ENCODE data around the gene CPT1C.
A peak's percentile ranks its signal among the peaks of the same experiment; 100 is the strongest.

The CPT1C gene

DNA sequence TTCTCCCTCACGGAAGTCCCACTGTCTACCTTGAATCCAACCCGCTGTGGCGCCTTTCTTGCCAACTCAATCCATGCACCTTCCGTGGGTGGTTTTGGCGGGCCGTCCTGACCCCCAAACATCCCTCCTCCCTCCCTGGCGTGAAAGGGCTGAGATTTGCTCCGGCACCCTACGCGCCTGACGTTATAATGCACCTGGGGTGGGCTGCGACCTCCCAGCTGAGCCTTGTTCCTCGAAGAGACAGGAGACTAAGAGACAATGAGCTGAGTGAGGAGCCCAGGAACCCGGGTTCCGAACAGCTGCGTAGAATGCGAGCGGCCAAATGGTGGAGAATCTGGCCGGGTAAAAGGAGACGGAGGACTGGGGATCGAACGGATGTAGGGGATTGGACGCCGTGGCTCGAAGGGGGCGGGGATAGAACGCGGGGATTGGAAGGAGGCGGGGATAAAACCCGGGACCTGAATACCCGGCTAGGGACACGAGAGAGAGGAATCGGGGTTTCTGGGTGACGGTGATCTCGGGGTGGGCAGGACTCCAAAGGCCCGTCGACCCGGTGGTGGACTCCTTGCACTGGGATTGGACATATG is at the start of gene CPT1C:
TSS of gene CPT1C (plus strand) at position 461 of the 587 bp plus-strand sequence. CDS start 1,137 bp downstream, outside the sequence.
- no peak for TF ChIP-seq JUND (IDR thresholded peaks at IDR 0.05; ENCODE audit: low read depth)
- no peak for DNase-seq (ENCODE audit: low read depth in 1 of 2, low spot score in 1 of 2)
- in situ Hi-C loops (cut with HindIII; ENCODE audit: low pct_unique_long_range_greater_than_20kb, low sequenced_read_pairs), result no loop called here

DNA sequence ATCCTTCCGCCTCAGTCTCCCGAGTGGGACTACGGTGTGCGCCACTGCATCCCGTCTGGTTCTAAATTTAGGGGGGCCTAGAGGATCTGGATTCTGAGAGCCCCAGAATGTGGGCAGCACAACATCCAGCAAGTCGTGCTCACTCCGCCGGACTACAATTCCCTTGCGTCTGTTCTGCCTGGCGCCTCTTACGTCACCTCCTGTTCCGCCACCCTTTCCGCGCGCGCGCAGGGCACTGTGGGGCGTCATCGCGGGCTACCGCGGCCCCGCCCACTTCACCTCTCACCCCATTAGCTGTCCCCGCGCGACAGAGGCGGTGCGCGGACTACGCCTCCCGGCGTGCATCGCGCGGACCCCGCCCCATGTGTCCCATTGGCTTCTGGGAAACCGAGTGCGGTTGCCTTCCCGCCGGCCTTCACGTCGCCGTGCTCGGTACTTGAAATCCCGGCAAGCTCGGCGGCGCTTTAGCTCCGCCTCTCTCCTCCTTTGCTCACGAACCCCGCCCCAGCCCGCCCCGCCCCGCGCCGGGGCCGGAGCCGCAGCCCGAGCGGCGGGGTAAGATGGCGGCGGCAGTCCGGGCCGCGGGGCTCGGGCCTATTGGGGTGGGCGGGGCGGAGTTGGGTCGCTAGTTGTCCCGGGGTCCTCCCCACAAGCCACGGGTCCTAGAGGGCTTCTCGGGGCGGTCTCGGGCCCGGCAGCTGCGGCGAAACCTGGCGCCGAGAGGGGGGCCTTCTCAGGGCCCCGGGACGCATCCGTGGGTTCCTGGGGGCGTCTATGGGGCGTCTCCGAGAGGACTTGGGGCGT is 49.0 kb upstream of the CPT1C start, which contains the start of gene SCAF1:
TSS of gene SCAF1 (plus strand) at position 522 of the 804 bp plus-strand sequence. CDS start 2,818 bp downstream, outside the sequence.
- in situ Hi-C loops (cut with HindIII; ENCODE audit: low pct_unique_long_range_greater_than_20kb, low sequenced_read_pairs), result no loop called here
- no peak for TF ChIP-seq JUND (IDR thresholded peaks at IDR 0.05; ENCODE audit: low read depth)
- peak; percentile 82 to 99 for DNase-seq (ENCODE audit: low read depth in 1 of 2, low spot score in 1 of 2)

DNA sequence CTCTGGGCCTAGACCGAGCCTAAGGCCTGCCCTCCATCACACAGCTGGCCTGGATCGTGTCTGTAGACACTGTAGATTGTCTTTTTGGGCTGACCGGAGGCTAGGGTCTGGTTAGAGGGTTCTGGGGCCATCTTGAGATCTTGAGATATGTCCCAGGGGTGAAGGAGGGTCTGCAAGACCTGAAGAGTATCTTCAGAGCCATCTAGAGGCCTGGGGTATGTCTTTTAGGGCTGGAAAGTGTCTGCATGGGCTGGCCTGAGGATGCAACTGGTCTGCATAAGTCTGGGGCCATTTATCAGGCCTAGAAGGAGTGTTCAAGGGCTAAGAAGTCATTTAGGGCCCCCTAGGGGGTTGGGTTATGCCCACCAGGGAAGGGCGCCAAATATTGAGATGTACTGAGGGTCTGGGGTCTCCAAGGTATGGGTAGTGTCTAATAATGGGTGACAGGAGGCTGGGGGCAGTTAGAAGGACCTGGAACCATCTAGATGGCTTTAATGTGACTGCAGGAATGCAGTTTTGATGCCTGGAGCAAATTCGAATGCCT is 48.4 kb upstream of the CPT1C start:
- no peak for DNase-seq (ENCODE audit: low read depth in 1 of 2, low spot score in 1 of 2)
- in situ Hi-C loops (cut with HindIII; ENCODE audit: low pct_unique_long_range_greater_than_20kb, low sequenced_read_pairs), result no loop called here
- TF ChIP-seq JUND (IDR thresholded peaks at IDR 0.05; ENCODE audit: low read depth), result no peak

DNA sequence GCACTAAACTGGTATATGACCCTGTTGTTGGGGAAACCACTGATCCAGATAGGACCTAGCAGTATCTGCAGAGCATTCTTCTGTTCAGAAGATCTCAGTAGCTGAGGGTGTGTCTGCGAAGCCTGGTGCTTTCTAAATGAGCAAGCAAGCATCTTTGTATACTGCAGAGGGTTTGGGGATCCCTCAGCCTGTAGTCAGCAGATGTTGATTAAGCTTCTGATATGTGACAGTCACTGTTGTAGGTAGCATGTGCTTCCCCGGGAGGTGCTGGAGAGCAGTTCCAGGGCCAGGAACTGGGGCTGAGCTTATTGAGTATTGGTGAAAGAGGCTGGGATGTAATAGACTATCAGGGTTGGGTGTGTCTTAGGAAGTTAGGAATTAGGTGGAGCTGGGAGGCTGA is 47.5 kb upstream of the CPT1C start:
- TF ChIP-seq JUND (IDR thresholded peaks at IDR 0.05; ENCODE audit: low read depth), result no peak
- in situ Hi-C loops (cut with HindIII; ENCODE audit: low pct_unique_long_range_greater_than_20kb, low sequenced_read_pairs), result no loop called here
- DNase-seq (ENCODE audit: low read depth in 1 of 2, low spot score in 1 of 2), result no peak

DNA sequence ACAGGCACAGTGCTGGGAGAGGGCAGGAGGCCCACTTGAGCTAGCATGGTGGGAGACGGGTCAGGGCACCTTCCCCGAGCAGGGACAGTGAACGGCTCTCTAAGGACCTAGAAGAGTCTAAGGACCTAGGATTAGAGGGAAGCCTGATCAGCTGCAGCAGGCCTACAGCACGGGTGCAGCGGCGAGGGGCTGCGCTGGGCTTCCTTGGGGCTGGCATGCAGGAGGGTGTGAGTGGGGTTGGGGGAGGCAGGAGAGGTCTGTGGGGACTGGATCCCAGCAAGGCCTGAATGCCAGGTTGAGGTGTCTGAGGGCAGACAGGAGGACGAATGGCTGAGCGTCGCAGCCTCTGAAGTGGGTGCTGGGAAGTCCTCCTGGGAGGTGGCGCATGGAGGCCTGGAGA is 45.3 kb upstream of the CPT1C start:
- DNase-seq (ENCODE audit: low read depth in 1 of 2, low spot score in 1 of 2), result no peak
- TF ChIP-seq JUND (IDR thresholded peaks at IDR 0.05; ENCODE audit: low read depth), result no peak
- in situ Hi-C loops (cut with HindIII; ENCODE audit: low pct_unique_long_range_greater_than_20kb, low sequenced_read_pairs), result no loop called here

DNA sequence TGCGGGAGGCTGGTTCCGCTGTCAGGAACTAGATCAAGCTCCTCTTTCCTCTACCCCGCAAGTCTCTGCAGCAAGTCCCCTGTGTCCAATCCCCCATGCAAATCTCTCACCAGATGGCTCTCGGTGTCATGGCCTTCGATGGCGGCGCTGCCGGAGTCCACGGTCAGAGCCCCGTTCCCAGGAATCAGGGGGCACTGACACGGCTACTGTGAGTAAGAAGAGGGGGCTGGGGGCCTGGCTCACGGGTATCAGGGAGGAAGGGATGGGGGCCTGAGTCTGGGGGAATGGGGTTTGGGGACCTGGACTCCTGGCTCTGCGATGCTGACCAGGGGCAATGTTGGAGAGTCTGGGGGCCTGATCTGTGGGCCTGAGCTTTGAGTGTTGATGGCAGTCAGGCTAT is 44.9 kb upstream of the CPT1C start:
- in situ Hi-C loops (cut with HindIII; ENCODE audit: low pct_unique_long_range_greater_than_20kb, low sequenced_read_pairs), result no loop called here
- TF ChIP-seq JUND (IDR thresholded peaks at IDR 0.05; ENCODE audit: low read depth), result no peak
- DNase-seq (ENCODE audit: low read depth in 1 of 2, low spot score in 1 of 2), result no peak

DNA sequence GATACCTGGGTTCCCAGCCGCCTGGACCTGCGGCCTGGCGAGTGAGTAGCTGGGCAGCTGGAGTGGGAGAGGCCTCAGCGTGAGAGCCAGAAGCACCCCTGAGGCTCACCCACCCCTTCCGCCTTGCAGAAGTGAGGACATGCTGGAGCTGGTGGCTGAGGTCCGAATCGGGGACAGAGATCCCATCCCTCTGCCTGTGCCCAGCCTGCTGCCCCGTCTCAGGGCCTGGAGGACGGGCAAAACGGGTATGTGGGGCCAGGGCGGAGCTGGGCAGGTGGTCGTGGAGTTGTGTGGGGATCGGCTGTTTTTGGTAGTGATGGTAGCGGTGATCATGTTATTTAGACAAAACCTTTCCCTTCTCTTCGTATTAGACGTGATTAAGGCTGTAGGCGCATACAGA is 44.3 kb upstream of the CPT1C start:
- DNase-seq (ENCODE audit: low read depth in 1 of 2, low spot score in 1 of 2), result no peak
- in situ Hi-C loops (cut with HindIII; ENCODE audit: low pct_unique_long_range_greater_than_20kb, low sequenced_read_pairs), result no loop called here
- no peak for TF ChIP-seq JUND (IDR thresholded peaks at IDR 0.05; ENCODE audit: low read depth)

DNA sequence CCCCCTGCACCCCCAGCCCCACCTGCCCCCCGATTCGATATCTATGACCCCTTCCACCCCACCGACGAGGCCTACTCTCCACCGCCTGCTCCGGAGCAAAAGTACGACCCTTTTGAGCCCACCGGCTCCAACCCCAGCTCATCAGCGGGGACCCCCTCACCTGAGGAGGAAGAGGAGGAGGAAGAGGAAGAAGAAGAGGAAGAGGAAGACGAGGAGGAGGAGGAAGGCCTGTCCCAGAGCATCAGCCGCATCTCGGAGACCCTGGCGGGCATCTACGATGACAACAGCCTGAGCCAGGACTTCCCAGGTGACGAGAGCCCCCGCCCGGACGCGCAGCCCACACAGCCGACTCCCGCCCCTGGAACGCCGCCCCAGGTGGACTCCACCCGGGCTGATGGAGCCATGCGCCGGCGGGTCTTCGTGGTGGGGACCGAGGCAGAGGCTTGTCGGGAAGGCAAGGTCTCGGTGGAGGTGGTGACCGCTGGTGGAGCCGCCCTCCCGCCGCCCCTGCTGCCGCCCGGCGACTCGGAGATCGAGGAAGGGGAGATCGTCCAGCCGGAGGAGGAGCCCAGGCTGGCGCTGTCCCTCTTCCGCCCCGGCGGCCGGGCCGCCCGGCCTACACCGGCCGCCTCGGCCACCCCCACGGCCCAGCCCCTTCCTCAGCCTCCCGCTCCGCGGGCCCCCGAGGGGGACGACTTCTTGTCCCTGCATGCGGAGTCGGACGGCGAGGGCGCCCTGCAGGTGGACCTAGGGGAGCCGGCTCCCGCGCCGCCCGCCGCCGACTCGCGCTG is 39.7 kb upstream of the CPT1C start:
- TF ChIP-seq JUND (IDR thresholded peaks at IDR 0.05; ENCODE audit: low read depth), result no peak
- in situ Hi-C loops (cut with HindIII; ENCODE audit: low pct_unique_long_range_greater_than_20kb, low sequenced_read_pairs), result no loop called here
- DNase-seq (ENCODE audit: low read depth in 1 of 2, low spot score in 1 of 2), result no peak

DNA sequence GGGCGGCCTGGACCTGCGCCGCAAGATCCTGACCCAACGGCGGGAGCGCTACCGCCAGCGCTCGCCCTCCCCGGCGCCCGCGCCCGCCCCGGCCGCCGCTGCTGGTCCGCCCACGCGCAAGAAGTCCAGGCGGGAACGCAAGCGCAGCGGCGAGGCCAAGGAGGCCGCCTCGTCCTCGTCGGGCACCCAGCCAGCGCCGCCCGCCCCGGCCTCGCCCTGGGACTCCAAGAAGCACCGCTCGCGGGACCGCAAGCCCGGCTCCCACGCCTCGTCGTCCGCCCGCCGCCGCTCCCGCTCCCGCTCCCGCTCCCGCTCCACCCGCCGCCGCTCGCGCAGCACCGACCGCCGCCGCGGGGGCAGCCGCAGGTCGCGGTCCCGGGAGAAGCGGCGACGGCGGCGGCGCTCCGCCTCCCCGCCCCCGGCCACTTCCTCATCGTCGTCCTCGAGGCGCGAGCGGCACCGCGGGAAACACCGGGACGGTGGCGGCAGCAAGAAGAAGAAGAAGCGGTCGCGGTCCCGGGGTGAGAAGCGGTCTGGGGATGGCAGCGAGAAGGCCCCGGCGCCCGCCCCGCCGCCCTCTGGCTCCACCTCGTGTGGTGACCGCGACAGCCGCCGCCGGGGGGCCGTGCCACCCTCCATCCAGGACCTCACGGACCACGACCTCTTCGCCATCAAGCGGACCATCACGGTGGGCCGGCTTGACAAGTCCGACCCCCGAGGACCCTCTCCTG is 38.9 kb upstream of the CPT1C start:
- no peak for TF ChIP-seq JUND (IDR thresholded peaks at IDR 0.05; ENCODE audit: low read depth)
- DNase-seq (ENCODE audit: low read depth in 1 of 2, low spot score in 1 of 2), result no peak
- in situ Hi-C loops (cut with HindIII; ENCODE audit: low pct_unique_long_range_greater_than_20kb, low sequenced_read_pairs), result no loop called here

DNA sequence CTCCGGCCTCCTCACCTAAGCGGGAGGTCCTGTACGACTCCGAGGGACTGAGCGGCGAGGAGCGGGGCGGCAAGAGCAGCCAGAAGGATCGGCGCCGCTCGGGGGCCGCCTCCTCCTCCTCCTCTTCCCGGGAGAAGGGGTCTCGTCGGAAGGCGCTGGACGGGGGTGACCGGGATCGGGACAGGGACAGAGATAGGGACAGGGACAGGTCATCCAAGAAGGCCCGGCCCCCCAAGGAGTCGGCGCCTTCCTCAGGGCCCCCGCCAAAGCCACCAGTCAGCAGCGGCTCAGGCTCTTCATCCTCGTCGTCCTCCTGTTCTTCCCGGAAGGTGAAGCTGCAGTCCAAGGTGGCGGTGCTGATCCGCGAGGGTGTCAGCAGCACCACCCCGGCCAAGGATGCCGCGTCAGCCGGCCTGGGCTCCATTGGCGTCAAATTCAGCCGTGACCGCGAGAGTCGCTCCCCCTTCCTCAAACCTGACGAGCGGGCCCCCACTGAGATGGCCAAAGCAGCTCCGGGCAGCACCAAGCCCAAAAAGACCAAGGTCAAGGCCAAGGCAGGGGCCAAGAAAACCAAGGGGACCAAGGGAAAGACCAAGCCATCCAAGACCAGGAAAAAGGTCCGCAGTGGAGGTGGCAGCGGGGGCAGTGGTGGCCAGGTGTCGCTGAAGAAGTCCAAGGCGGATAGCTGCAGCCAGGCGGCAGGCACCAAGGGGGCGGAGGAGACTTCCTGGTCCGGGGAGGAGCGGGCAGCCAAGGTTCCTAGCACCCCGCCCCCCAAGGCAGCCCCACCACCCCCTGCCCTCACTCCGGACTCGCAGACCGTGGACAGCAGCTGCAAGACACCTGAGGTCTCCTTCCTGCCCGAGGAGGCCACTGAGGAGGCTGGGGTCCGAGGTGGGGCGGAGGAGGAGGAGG is 38.1 kb upstream of the CPT1C start:
- DNase-seq (ENCODE audit: low read depth in 1 of 2, low spot score in 1 of 2), result no peak
- TF ChIP-seq JUND (IDR thresholded peaks at IDR 0.05; ENCODE audit: low read depth), result no peak
- in situ Hi-C loops (cut with HindIII; ENCODE audit: low pct_unique_long_range_greater_than_20kb, low sequenced_read_pairs), result no loop called here

DNA sequence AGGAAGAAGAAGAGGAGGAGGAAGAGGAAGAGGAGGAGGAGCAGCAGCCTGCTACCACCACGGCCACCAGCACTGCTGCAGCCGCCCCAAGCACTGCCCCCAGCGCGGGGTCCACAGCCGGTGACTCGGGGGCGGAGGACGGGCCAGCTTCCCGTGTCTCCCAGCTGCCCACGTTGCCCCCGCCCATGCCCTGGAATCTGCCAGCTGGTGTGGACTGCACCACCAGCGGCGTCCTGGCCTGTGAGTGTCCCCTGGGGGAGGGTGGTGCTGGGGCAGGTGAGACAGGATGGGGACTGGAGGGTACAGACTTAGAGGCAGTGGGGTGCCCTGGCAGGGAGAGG is 37.5 kb upstream of the CPT1C start:
- in situ Hi-C loops (cut with HindIII; ENCODE audit: low pct_unique_long_range_greater_than_20kb, low sequenced_read_pairs), result no loop called here
- DNase-seq (ENCODE audit: low read depth in 1 of 2, low spot score in 1 of 2), result no peak
- no peak for TF ChIP-seq JUND (IDR thresholded peaks at IDR 0.05; ENCODE audit: low read depth)
